GM18498 (cell line): ENCODE results near the gene TMEM221.

Source experiments
- ATAC-seq: cut with Tn5 transposase; IDR thresholded peaks from one replicate; pipeline ENCODE4 v1.9.1; 2021; ENCODE audit warnings: mild to moderate bottlenecking, moderate library complexity; ENCODE audit not compliant: unreplicated experiment

Gene TMEM221

GRCh38 chr19:17406887-17407196 is 41.6 kb downstream of the TMEM221 start:
- peak; percentile 16 for ATAC-seq

GRCh38 chr19:17406046-17406886 is 42.2 kb downstream of the TMEM221 start:
- peak; percentile 13 for ATAC-seq

- ATAC-seq: peak; percentile 81
These were observed 43.0 kb downstream of the TMEM221 start, which contains the start of gene BST2 for GRCh38 chr19:17405250-17406045. Gene BST2, minus strand, starts transcription at chr19:17405630. Its CDS starts 55 bp downstream, at chr19:17405575.

DNA sequence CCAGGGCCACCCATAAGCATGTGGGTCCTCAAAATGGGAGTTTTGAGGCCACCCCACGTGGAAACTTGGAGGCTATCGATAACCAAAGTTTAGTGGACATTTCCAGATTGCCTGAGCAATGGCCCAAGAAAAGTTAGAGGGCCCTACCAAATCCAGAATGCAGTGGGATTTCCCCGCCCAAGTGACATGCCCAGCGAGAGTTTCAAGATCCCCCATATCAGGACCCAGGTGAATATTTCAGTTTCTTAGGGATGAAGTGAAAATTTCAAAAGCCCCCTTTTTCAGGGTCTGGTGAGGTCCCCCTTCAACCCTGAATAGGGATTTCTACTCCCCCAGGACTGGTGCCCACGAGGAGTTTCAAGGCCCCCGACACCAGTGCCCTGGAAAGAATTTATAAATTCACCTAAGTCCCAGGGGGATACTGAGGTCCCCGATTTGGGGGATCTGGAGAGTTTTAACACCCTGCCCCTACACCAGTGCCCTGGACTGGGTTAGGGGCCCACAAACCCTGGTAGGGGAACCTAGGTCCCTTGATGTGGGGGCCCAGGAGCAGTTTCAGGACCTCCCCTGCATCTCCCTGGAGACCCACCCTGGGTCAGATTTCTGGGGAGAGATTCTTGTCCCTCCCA is 43.7 kb downstream of the TMEM221 start:
- peak; percentile 16 for ATAC-seq

DNA sequence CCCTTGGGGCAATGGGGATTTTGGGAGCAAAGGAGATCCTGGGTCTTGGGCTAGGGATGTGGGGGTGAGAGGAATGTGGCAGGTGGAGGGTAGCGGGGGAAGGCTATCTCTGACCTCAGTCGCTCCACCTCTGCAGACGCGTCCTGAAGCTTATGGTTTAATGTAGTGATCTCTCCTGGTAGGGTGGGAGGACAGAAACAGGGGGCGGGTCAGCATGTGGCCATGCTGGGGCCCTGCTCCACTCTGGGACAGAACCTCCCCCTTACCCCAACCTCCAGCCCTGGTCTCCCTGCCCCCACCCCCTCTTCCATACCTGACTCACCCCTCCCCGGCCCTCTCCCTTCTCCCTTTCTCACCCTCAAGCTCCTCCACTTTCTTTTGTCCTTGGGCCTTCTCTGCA is 44.5 kb downstream of the TMEM221 start:
- no peak for ATAC-seq

GRCh38 chr19:17402982-17403855 is 45.2 kb downstream of the TMEM221 start:
- no peak for ATAC-seq

- ATAC-seq: no peak
These were observed 46.8 kb downstream of the TMEM221 start for GRCh38 chr19:17401628-17402027.

- no peak for ATAC-seq
These were observed 49.5 kb downstream of the TMEM221 start for GRCh38 chr19:17398902-17399527.

DNA sequence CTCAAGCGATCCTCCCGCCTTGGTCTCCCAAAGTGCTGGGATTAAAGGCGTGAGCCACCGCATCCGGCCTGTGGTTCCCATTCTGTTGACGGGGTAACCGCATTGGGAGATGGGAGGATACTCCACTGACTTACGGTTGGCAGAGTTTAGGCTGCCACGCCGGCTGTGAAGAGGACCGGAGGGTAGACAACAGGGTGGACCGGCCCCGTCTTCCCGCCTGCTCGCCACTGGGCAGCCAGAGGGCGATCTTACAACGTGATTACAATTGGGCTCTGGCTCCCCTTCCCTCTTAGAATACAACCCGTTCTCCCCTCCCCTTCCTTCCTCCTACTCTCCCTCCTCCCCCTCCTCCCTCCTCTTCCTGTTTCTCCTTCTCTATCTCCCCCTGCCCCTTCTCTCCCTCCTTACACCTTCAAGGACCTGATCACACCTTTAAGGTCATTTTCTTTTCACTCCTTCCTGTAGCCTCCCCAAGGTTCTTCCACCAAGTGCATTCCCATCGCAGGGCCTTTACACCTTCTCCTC is 53.5 kb downstream of the TMEM221 start:
- no peak for ATAC-seq

DNA sequence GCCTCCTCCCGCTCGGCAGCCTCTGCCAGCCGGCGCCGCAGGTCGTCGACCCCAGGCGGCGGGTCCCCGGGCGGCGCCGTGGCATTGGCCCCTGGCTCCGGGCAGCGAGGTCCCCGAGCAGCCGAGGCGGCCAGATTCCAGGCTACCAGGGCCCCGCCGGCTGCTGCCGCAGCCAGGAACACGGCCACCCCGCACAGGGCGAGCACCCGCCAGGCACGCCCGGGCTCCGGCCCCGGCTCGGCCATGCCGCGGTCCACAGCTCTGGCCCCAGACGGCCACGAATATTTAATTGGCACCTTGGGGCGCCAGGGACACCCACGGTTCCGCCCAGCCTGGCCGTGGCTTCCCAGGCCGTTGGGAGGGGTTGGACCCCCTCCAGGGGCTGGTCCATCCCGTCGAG is 54.6 kb downstream of the TMEM221 start, which contains the start of gene CCDC194:
Gene CCDC194, minus strand, starts transcription at position 283 of the 400 bp plus-strand sequence. Its CDS starts 38 bp downstream, at position 245.
- ATAC-seq: no peak

DNA sequence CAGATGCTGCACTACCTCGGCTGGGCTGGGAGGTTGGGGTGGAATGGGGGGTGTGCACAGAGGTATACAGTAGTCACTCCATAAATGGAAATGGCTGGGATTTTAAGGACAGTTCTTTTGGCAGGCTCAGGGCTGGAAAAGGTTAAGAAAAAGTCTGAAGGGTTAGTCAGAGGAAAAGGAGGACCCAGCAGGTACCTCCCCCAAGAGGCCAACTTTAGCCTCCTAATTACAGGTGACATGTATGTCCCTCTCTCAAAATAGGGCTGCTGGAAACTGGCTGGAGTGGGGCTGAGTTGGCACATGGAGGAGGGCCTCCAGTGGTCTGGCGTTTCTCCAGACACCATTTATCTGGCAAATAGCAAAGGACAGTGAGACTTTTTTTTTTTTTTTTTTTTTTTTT is 55.5 kb downstream of the TMEM221 start:
- ATAC-seq: no peak

DNA sequence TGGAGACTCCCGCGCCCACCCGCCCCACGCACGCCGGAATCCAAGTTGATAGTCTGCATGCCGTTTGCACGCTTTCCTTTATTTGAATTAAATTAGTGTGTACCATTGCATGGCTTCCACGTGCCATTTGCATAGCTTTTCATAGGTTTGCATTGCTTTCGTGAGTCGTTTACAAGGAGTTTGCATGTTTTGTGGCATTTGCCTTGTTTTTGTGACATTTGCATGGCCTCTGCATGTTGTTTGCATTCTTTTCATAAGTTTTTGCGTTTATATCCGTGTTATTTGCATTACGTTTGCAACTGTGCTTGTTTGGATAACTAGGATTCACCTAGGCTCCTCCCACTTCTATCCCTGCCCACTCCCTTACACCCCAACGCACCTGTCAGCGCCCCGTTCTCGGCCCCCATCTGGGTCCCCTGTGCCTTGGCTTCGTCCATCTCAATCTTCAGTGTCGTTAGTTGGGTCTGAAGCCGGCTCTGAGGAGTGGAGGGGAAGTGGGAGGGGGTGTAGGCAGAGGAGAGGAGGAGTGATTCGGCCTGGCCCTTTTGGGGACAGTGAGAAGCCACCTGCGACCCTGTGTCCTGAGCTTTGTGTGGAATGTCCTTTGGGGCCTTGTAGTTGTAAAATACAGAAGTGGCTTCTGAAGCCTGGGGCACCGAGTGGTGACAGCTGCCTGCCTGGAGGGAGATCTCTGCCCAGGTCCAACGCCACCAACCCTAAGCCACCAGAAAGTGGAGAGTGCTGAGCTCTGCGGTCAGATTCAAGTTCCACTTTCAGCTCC is 56.9 kb downstream of the TMEM221 start:
- ATAC-seq: no peak

DNA sequence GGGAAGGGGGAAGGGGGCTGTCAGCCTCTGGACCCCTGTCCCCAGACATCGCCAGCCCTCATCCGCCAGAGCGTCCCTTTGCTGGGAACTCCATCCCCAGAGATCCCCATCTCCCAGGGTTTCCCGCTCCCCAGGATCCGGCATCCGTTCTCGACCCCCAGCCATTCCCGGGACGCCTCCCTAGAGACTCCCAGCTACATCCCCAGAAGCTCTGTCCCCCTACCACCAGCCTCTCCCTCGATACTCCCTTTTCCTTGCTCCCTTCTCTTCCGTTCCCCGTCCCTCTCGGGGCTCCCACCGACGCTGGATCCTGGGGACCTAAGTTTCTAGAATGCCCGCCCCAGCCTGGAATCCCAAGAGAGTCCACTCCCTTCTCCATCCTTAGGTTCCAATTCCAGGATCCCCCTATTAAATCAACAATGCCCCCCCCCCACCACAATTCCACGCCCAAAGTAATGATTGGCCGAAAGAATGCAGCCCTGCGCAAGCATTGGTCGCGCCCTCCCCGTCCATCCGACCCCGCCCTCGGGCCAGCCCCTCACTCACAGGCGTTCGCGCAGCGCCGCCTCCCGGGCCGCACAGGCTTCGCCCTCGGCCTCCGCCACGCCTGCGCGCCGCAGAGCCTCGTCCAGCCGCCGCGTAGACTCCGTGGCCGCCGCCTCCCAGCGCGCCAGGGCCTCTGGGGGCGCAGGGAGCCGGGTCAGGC is 57.6 kb downstream of the TMEM221 start:
- peak; percentile 90 for ATAC-seq

DNA sequence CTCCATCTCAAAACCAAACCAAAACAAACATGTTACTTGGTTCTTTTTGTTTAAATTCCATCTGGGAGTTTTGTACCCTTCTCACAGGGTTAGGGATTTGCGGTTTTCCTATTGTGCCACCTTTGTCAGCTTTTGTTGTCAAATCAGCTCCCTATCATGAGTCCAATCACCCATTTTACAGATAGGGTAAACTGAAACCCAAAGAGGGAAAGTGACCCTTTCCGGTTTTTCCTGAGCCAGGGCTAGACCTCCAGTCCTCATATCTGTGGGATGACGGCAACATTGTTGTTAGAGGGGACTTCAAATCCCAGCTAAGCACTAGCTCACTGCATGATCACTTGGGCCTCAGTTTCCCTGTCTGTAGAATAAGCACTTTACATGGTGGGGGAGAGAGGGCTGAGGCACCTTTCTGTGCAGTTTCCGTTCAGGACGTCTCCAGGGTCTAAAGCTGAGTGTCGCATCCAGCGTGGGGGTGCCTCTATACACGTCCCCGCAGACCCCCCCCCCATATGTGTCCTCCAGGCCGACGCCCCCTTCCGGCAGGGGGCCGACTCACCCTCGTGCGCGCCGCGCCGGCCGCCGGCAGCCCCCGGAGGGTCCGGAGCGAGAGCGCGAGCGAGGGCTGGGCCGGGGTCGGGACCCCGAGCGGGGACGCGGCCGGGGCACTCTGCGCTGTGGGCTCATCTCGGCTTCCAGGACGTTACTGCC is 58.4 kb downstream of the TMEM221 start:
- ATAC-seq: no peak

GRCh38 chr19:17389288-17389687 is 59.2 kb downstream of the TMEM221 start:
- ATAC-seq: no peak

GRCh38 chr19:17385878-17386611 is 62.4 kb downstream of the TMEM221 start:
- peak; percentile 47 for ATAC-seq
